Cardiac muscle cell (in vitro differentiated cells and primary cell): Measurements from ENCODE around the gene C12orf43. TPM values are rescaled to one million over a fixed set of nuclear protein-coding genes. Genes with fewer than 3 reads are reported as not detected.

ENCODE experiments used
- DNase-seq, 2 donors: peaks; one replicate each; pipeline versions ENCODE4 v3.0.0 to v3.0.0-alpha.2; 2010 to 2017; ENCODE audit warnings: low read depth in 1 of 2, low spot score in 1 of 2
- H3K27ac ChIP-seq: fragments of 200-600 bp; sonication (generic); 2 replicates; pipeline ENCODE4 v1.5.1; 2016
- H3K27me3 ChIP-seq: fragments of 200-600 bp; sonication (generic); 2 replicates; pipeline ENCODE4 v1.6.0; 2016; ENCODE audit warnings: control low read depth
- H3K36me3 ChIP-seq: fragments of 200-600 bp; sonication (generic); 2 replicates; pipeline ENCODE4 v1.5.1; 2016; ENCODE audit warnings: control low read depth
- H3K4me1 ChIP-seq: fragments of 200-600 bp; sonication (generic); 2 replicates; pipeline ENCODE4 v1.8.1; 2017; ENCODE audit warnings: low read depth, mild to moderate bottlenecking, mixed run types
- H3K4me3 ChIP-seq: fragments of 200-600 bp; sonication (generic); 2 replicates; pipeline ENCODE4 v1.5.1; 2016; ENCODE audit warnings: mild to moderate bottlenecking
- H3K9me3 ChIP-seq: fragments of 200-600 bp; sonication (generic); 2 replicates; pipeline ENCODE4 v1.5.1; 2017; ENCODE audit warnings: low read depth, mild to moderate bottlenecking, control low read depth
- CTCF ChIP-seq: IDR thresholded peaks from 2 replicates; pipeline ENCODE4 v1.5.1; 2012; ENCODE audit warnings: low read depth, mild to moderate bottlenecking, low read length
- polyA plus RNA-seq: library from polyadenylated mRNA; unstranded; fragments of >200 nt; fragmentation: Nextera tagmentation; extraction: Ambion mirVana; gene quantifications from 2 replicates; pipeline ENCODE4 v1.2.1, GENCODE V29; 2016
- total RNA-seq: library from RNA; depleted of rRNA; stranded (reverse); fragments of >200 nt; gene quantifications from 2 replicates; pipeline ENCODE4 v1.2.3, GENCODE V29; 2016

C12orf43 gene
- total and polyA plus RNA-seq, 2 experiments from 2014 or later = 20.5 to 24.4 TPM

GRCh38 chr12:121060149-121061001 lies 44.1 kb upstream of the C12orf43 start:
- no peak overlapping the region for H3K27ac ChIP-seq
- no peak overlapping the region for H3K4me3 ChIP-seq
- H3K36me3 ChIP-seq = no peaks in the 10 kb centered on the region
- TF ChIP-seq CTCF = peak; percentile 49
- peak; percentile 59 to 67 for DNase-seq
- H3K9me3 ChIP-seq = no peaks in the 10 kb centered on the region
- H3K4me1 ChIP-seq = no peaks in the 10 kb centered on the region
- H3K27me3 ChIP-seq = no peaks in the 10 kb centered on the region

- H3K27me3 ChIP-seq = no peaks in the 10 kb centered on the region
- no peaks in the 10 kb centered on the region for H3K9me3 ChIP-seq
- H3K4me1 ChIP-seq = no peaks in the 10 kb centered on the region
- DNase-seq = no peak
- no peaks in the 10 kb centered on the region for H3K36me3 ChIP-seq
- H3K27ac ChIP-seq = no peak overlapping the region
- H3K4me3 ChIP-seq = no peak overlapping the region
- TF ChIP-seq CTCF = no peak
Observed at GRCh38 chr12:121059031-121059898, 43.0 kb upstream of the C12orf43 start.

- Histone ChIP-seq H3K4me3 (no peak overlapping the region), H3K4me1 (no peaks in the 10 kb centered on the region), H3K9me3 (no peaks in the 10 kb centered on the region), H3K27me3 (no peaks in the 10 kb centered on the region), H3K36me3 (no peaks in the 10 kb centered on the region), H3K27ac (no peak overlapping the region)
- DNase-seq = no peak
- no peak for TF ChIP-seq CTCF
Observed at GRCh38 chr12:121057794-121058193, 41.5 kb upstream of the C12orf43 start.

DNA sequence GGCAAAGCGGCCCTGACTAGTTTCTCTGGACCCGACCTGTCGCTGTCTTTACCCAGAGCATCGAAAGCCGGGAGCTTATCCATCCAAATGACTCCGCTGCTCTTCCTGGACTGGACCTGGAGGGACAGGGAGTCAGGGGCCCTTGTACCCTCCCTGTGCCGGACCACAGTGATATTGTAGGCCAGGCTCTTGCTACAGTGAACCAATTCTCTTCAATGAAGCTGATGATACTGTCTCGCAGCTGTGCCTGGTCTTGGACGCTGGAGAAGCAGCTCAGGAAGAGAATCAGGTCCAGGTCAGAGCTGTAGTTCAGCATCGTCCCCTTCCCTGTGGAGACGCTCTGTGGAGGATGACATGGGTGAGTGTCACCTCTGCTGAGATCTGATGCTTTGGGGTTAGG lies 37.4 kb upstream of the C12orf43 start:
- H3K9me3 ChIP-seq = no peaks in the 10 kb centered on the region
- H3K4me3 ChIP-seq = no peak overlapping the region
- no peaks in the 10 kb centered on the region for H3K36me3 ChIP-seq
- no peak for DNase-seq
- H3K27me3 ChIP-seq = no peaks in the 10 kb centered on the region
- TF ChIP-seq CTCF = no peak
- no peaks in the 10 kb centered on the region for H3K4me1 ChIP-seq
- H3K27ac ChIP-seq = no peak overlapping the region

GRCh38 chr12:121050725-121051124 lies 34.4 kb upstream of the C12orf43 start:
- Histone ChIP-seq H3K27me3 (no peaks in the 10 kb centered on the region), H3K36me3 (no peaks in the 10 kb centered on the region), H3K4me3 (no peak overlapping the region), H3K4me1 (no peaks in the 10 kb centered on the region), H3K27ac (no peak overlapping the region), H3K9me3 (no peaks in the 10 kb centered on the region)
- TF ChIP-seq CTCF = no peak
- no peak for DNase-seq
